ENCODE measurements around the gene TDP1. TPM values are rescaled to one million over a fixed set of nuclear protein-coding genes. Genes with fewer than 3 reads are reported as not detected.

The TDP1 gene
- total and polyA plus RNA-seq, 2 experiments from 2014 or later: 23.0 to 63.6 TPM

DNA sequence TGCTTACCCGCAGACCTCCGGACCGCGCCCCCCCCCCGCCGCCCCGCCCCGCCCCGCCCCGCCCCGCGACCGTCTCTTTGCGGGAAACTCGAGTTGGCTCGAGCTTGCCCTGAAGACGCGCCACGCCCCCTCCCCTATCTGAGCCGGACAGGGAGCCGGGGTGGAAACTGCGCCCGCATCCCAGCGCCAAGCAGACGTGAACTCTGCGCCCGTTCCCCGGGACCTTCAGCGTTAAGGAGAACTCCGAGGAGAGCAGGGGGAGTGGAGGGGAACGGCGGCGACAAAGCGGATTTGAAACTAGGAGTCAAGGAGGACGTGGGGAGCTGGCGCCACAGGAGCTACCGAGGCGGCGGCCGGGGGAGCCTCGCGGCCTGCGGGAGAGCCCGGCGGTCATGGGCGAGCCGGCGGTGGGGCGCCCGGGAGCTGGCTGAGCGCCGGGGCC, 106.0 kb downstream of the TDP1 start, which contains the start of gene KCNK13 (continued):
- TF ChIP-seq ZNF462 (CRISPR knock-in tag; IDR thresholded peaks at IDR 0.05) (no peak), CREB1 (CRISPR knock-in tag; IDR thresholded peaks at IDR 0.05; ENCODE audit: low read depth) (no peak), STAT1 (IDR thresholded peaks at IDR 0.05; ENCODE audit: unreplicated experiment) (no peak), ETS1 (IDR thresholded peaks at IDR 0.05) (no peak), ZNF114 (CRISPR knock-in tag; IDR thresholded peaks at IDR 0.05) (no peak)

DNA sequence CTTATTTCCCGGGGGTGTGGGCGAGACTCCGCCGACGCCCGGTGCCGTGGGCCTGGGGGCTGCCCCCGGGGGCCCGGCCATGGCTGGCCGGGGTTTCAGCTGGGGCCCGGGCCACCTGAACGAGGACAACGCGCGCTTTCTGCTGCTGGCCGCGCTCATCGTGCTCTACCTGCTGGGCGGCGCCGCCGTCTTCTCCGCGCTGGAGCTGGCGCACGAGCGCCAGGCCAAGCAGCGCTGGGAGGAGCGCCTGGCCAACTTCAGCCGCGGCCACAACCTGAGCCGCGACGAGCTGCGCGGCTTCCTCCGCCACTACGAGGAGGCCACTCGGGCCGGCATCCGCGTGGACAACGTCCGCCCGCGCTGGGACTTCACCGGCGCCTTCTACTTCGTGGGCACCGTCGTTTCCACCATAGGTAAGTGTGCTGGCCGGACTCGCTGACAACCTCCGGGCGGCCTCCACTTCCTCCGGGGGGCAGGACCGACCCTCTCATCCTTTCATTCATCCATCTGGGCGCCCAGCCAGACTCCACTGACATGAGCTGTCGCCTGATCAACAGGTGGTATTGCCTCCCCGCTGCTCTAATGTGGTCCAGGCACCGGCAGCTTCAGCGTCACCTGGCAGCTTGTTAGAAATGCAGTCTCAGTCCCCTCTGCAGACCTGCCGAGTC, 106.5 kb downstream of the TDP1 start:
- peak overlapping the region; percentile 89 for H3K4me2 ChIP-seq
- peaks cover 24% of the 10 kb centered on the region for H3K4me1 ChIP-seq (ENCODE audit: insufficient read depth)
- Mint-ChIP-seq H3K9me3 (no peaks in the 10 kb centered on the region), H3K4me1 (peaks cover 22% of the 10 kb centered on the region), H3K27me3 (ENCODE audit: insufficient read depth, low read depth, poor library complexity) (peaks cover 56% of the 10 kb centered on the region), H3K36me3 (ENCODE audit: low read depth) (no peaks in the 10 kb centered on the region), H3K27ac (no peak overlapping the region), H3K4me3 (peak overlapping the region; percentile 75)
- H3K36me3 ChIP-seq (ENCODE audit: insufficient read depth): no peaks in the 10 kb centered on the region
- TF ChIP-seq, protein P1, sequence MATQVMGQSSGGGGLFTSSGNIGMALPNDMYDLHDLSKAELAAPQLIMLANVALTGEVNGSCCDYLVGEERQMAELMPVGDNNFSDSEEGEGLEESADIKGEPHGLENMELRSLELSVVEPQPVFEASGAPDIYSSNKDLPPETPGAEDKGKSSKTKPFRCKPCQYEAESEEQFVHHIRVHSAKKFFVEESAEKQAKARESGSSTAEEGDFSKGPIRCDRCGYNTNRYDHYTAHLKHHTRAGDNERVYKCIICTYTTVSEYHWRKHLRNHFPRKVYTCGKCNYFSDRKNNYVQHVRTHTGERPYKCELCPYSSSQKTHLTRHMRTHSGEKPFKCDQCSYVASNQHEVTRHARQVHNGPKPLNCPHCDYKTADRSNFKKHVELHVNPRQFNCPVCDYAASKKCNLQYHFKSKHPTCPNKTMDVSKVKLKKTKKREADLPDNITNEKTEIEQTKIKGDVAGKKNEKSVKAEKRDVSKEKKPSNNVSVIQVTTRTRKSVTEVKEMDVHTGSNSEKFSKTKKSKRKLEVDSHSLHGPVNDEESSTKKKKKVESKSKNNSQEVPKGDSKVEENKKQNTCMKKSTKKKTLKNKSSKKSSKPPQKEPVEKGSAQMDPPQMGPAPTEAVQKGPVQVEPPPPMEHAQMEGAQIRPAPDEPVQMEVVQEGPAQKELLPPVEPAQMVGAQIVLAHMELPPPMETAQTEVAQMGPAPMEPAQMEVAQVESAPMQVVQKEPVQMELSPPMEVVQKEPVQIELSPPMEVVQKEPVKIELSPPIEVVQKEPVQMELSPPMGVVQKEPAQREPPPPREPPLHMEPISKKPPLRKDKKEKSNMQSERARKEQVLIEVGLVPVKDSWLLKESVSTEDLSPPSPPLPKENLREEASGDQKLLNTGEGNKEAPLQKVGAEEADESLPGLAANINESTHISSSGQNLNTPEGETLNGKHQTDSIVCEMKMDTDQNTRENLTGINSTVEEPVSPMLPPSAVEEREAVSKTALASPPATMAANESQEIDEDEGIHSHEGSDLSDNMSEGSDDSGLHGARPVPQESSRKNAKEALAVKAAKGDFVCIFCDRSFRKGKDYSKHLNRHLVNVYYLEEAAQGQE (IDR thresholded peaks at IDR 0.05; ENCODE audit: unreplicated experiment): no peak
- peak; percentile 38 for TF ChIP-seq EZH2phosphoT487 (IDR thresholded peaks at IDR 0.05; ENCODE audit: unreplicated experiment)
- peak; percentile 58 for DNase-seq (ENCODE audit: low spot score)
- peak; percentile 29 for ATAC-seq
- peak overlapping the region; percentile 86 for H3K4me3 ChIP-seq
- H3K27me3 ChIP-seq (ENCODE audit: insufficient read depth): peaks cover 79% of the 10 kb centered on the region
- H3K9me2 ChIP-seq (ENCODE audit: insufficient read depth): no peaks in the 10 kb centered on the region
- H4K20me1 ChIP-seq (replicated peaks; ENCODE audit: insufficient read depth): 0 out of 2 replicates have a peak, but pooled peaks cover 3% of the 10 kb centered on the region
- H3K79me2 ChIP-seq (replicated peaks; ENCODE audit: insufficient read depth): no peaks in the 10 kb centered on the region
- H3F3A ChIP-seq (replicated peaks; ENCODE audit: low read depth): peaks cover 5% of the 10 kb centered on the region; the same call in 1 of the 2 replicates
- H2AFZ ChIP-seq: peak overlapping the region; percentile 95
- no peak overlapping the region for H3K27ac ChIP-seq (ENCODE audit: low read depth)
